Dermis blood vessel endothelial cell (primary cell): ENCODE data around the gene USP15. TPM values are rescaled to one million over a fixed set of nuclear protein-coding genes. Genes with fewer than 3 reads are reported as not detected.
"Not testable (repeated sequence)": the region's sequence is repeated elsewhere in the genome, so short reads cannot be mapped to it uniquely, and the experiment has no call there.

Experiments used
- DNase-seq: peaks from one replicate; pipeline ENCODE4 v3.0.0; 2010
- total RNA-seq: library from RNA; depleted of rRNA; stranded (reverse); fragments of >200 nt; gene quantifications from 2 replicates; pipeline ENCODE4 v1.2.3, GENCODE V29; 2014

USP15 gene
- total RNA-seq, 1 donor from 2014 or later: 56.8 TPM

- no peak for DNase-seq
These were observed 68.2 kb downstream of the USP15 start for GRCh38 chr12:62328296-62328921.

DNA sequence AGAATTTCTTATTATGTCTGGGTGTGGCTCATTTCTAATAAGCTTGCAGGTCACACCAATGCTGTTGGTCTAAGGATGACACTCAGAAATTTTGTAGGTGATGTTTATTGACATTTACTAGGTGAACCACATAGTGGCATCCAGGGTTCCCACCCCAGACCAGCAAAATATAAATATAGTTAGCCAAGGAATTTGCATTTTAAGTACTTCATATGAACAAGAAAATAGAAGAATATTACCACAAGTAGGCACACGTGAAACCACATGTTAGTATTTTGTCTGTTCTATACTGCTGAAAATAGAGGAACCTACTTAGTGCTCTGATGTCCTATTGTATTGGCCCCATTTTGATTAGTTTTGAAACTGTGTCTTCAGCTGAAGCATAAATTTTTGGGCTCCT lies 71.1 kb downstream of the USP15 start:
- no peak for DNase-seq

- no peak for DNase-seq
These were observed 72.4 kb downstream of the USP15 start for GRCh38 chr12:62332598-62332997.

GRCh38 chr12:62335057-62335456 lies 74.9 kb downstream of the USP15 start:
- no peak for DNase-seq

- no peak for DNase-seq
These were observed 75.6 kb downstream of the USP15 start for GRCh38 chr12:62335796-62336195.

DNA sequence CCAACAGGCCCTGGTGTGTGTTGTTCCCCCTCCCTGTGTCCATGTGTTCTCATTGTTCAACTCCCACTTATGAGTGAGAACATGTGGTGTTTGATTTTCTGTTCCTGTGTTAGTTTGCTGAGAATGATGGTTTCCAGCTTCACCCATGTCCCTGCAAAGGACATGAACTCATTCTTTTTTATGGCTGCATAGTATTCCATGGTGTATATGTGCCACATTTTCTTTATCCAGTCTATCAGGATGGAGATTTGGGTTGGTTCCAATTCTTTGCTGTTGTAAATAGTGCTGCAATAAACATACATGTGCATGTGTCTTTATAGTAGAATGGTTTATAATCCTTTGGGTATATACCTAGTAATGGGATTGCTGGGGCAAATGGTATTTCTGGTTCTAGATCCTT lies 77.4 kb downstream of the USP15 start:
- not testable (repeated sequence) for DNase-seq

DNA sequence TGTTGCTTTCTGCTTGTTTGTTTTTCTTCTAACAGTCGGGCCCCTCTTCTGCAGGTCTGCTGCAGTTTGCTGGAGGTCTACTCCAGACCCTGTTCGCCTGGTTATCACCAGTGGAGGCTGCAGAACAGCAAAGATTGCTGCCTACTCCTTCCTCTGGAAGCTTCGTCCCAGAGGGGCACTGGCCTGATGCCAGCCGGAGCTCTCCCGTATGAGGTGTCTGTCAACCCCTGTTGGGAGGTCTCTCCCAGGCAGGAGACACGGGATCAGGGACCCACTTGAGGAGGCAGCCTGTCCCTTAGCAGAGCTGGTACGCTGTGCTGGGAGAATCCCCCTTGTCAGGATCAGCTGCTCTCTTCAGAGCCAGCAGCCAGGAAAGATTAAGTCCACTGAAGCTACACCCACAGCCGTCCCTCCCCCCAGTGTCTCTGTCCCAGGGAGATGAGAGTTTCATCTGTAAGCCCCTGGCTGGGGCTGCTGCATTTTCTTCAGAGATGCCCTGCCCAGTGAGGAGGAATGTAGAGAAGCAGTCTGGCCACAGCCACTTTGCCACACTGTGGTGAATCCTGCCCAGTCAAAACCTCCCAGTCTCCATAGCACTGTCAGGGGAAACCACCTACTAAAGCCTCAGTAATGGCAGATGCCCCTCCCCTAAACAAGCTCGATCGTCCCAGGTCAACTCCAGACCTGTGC lies 82.6 kb downstream of the USP15 start:
- not testable (repeated sequence) for DNase-seq

- DNase-seq: not testable (repeated sequence)
These were observed 83.3 kb downstream of the USP15 start for GRCh38 chr12:62343304-62344120.

GRCh38 chr12:62344731-62345556 lies 84.7 kb downstream of the USP15 start:
- not testable (repeated sequence) for DNase-seq

DNA sequence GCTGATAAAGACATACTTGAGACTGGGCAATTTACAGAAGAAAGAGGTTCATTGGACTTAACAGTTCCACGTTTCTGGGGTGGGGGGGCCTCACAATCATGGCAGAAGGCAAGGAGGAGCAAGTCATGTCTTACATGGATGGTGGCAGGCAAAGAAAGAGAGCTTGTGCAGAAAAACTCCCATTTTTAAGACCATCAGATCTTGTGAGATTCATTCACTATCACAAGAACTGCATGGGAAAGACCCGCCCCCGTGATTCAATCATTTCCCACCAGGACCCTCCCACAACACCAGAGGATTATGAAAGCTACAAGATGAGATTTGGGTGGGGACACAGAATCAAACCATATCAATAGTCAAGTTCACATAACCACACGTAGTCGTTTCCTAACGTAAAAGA lies 85.5 kb downstream of the USP15 start:
- no peak for DNase-seq

DNA sequence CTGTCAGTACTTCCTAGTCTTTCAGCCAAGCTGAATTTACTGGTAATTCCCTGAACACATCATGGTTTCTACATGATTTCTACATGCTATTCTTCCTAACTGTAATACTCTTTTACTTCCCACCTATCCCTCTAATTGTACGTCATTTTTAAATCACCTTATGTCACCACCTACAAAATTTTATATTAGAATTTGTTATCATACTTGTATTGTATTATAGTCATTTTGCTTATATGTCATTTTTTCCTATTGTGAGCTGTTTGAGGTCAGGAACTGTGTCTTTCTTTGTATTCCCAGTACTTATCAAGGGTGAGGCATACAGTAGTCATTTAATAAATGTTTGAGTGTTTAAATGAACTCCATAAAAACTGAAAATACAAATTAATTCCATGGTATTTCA lies 86.6 kb downstream of the USP15 start:
- no peak for DNase-seq

- DNase-seq: no peak
These were observed 87.9 kb downstream of the USP15 start for GRCh38 chr12:62347922-62348650.

- DNase-seq: no peak
These were observed 90.3 kb downstream of the USP15 start for GRCh38 chr12:62350554-62350953.

DNA sequence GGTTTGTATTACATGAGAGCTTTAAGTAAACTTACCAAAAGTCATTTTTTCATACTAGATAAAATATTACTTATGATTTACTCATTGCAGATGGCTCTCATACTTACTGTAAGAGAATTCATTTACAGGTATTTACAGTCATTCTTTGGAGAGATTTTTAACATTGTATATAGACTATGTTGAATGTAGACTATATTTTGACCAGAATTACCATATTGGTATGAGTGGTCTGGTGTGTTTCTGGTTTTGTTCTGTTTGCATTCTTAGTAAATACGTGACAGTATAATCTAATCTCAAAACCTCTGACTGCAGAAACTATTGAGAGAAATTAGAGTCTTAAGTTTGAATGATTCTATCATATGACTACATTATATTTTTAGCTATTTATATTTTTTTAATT lies 91.1 kb downstream of the USP15 start:
- DNase-seq: no peak

DNA sequence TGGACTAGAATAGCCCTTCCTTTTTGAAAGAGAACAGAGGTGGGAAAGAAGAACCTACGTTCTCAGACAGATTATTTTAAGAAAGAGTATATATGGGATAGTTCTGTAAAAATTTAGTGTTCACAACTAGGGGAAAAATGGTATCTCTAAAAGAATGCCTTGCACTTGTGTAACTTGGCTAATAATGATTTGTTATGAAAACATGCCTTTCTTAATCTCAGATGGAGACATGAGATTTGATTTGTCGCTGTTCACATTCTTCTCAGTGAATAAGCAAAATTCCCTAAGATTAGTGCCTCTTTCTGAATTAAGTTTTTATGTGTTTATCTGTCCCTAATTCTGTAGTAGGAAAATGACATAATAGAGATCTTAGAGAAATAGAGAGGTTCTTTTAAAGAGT lies 100.8 kb downstream of the USP15 start:
- DNase-seq: no peak

GRCh38 chr12:62363506-62363905 lies 103.3 kb downstream of the USP15 start:
- no peak for DNase-seq

- DNase-seq: not testable (repeated sequence)
These were observed 104.5 kb downstream of the USP15 start for GRCh38 chr12:62364697-62365096.

GRCh38 chr12:62365846-62366245 lies 105.6 kb downstream of the USP15 start:
- DNase-seq: not testable (repeated sequence)

DNA sequence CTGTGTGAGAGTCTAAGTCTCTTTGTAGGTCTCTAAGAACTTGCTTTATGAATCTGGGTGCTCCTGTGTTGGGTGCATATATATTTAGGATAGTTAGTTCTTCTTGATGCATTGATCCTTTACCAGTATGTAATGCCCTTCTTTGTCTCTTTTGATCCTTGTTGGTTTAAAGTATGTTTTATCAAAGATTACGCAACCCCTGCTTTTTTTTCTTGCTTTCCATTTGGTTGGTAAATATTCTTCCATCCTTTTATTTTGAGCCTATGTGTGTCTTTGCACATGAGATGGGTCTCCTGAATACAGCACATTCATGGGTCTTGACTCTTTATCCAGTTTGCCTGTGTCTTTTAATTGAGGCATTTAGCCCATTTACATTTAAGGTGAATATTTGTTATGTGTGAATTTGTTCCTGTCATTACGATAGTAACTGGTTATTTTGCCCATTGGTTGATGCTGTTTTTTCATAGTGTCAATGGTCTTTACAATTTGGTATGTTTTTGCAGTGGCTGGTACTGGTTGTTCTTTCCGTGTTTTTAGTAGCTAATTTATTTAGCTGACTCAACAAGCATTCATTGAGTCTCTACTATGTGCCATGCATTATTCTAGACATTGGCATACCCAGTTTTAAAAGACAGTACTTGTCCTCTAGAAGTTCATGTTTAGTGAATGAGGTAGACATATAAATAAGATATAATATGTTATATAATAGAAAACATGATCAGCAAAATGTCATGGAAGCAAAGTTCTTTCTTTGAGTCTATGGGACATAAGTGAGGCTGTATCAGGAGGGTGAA lies 108.4 kb downstream of the USP15 start:
- not testable (repeated sequence) for DNase-seq

GRCh38 chr12:62370189-62370588 lies 110.0 kb downstream of the USP15 start:
- DNase-seq: no peak

DNA sequence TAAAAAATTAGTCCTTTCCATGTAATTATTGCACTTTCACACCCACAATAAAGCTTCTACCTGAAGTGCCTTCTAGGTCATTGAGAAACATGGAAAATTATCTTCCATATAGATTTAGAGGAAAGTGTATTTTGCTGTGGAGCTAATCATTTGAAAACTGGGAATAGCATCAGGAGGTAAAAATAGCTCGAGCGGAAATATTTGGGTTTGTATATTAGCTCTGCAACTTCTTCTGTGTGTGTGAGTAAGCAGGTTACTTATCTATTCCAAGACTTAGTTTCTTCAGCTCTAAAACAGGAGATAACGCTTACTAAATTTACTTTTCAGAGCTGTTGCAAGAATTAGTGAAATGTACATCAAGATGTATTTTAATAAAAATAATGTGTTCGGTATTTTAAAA lies 111.5 kb downstream of the USP15 start:
- DNase-seq: no peak
